ENCODE measurements around the gene DYNC1I1. TPM values are rescaled to one million over a fixed set of nuclear protein-coding genes. Genes with fewer than 3 reads are reported as not detected.

Gene DYNC1I1
- total RNA-seq (2022) (not detected in 2 replicates), Bru-seq, nascent RNA (percentile 11 among the genes with signal in this experiment), BruChase-seq, experiment 1, labeled RNA remaining after a 6-hour chase (percentile 9 among the genes with signal in this experiment), BruChase-seq, experiment 2, labeled RNA remaining after a 2-hour chase (percentile 12 among the genes with signal in this experiment)
- long read RNA-seq, result 0 reads

DNA sequence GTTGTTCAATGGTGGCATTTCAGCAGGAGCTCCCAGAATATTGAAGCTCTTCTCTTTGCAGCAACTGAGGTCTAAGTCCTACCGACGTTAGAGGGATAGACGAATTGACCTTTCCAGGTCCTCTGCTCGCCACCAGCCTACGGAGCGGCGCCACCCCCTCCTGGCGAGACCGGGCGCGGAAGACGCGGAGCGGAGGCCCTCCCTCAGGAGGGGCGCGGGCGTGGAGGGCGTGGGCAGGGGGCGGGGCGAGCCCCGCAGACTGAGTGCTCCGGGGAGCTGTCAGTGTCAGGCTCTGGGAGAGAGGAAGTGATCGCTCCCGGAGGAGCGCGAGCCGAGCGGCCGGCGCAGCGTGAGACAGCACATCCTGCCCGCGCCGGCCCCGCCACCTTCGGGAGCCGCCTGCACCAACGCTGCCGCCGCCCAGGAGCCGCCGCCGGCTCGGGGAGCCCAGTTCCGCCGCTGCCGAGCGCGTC, at the start of gene DYNC1I1:
TSS of gene DYNC1I1 (plus strand) at position 257 of the 473 bp plus-strand sequence. CDS start 32,176 bp downstream, outside the sequence.
- intact Hi-C loops (cut with micrococcal nuclease), result no loop called here
- POLR2A ChIA-PET, result interaction anchor here (0.6 to 1.2 kb wide), 2 partner anchors 37 to 712 kb away, joined by 3 read pairs; no protein-coding TSS in a partner anchor
- Mint-ChIP-seq H3K36me3 (ENCODE audit: insufficient read depth, unreplicated experiment) (no peaks in the 10 kb centered on the region), H3K9me3 (ENCODE audit: unreplicated experiment) (no peaks in the 10 kb centered on the region), H3K27ac (ENCODE audit: low read depth, unreplicated experiment) (no peak within 1 kb of the TSS), H3K4me1 (ENCODE audit: insufficient read depth, unreplicated experiment) (no peaks in the 10 kb centered on the region), H3K27me3 (ENCODE audit: insufficient read depth, unreplicated experiment) (peaks cover 15% of the 10 kb centered on the region), H3K4me3 (ENCODE audit: unreplicated experiment) (peak within 1 kb of the TSS; percentile 77)
- TF ChIP-seq, protein P1, sequence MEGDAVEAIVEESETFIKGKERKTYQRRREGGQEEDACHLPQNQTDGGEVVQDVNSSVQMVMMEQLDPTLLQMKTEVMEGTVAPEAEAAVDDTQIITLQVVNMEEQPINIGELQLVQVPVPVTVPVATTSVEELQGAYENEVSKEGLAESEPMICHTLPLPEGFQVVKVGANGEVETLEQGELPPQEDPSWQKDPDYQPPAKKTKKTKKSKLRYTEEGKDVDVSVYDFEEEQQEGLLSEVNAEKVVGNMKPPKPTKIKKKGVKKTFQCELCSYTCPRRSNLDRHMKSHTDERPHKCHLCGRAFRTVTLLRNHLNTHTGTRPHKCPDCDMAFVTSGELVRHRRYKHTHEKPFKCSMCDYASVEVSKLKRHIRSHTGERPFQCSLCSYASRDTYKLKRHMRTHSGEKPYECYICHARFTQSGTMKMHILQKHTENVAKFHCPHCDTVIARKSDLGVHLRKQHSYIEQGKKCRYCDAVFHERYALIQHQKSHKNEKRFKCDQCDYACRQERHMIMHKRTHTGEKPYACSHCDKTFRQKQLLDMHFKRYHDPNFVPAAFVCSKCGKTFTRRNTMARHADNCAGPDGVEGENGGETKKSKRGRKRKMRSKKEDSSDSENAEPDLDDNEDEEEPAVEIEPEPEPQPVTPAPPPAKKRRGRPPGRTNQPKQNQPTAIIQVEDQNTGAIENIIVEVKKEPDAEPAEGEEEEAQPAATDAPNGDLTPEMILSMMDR (IDR thresholded peaks at IDR 0.05; ENCODE audit: unreplicated experiment), result no peak
- DNase-seq (ENCODE audit: unreplicated experiment), result peak; percentile 66
- no TSS peak for BruUV-seq (replicated peaks)
- CTCF ChIA-PET, result interaction anchor here (0.5 to 2.0 kb wide), 10 partner anchors 8 to 241 kb away, joined by 3 to 7 read pairs (median 3); no protein-coding TSS in a partner anchor

DNA sequence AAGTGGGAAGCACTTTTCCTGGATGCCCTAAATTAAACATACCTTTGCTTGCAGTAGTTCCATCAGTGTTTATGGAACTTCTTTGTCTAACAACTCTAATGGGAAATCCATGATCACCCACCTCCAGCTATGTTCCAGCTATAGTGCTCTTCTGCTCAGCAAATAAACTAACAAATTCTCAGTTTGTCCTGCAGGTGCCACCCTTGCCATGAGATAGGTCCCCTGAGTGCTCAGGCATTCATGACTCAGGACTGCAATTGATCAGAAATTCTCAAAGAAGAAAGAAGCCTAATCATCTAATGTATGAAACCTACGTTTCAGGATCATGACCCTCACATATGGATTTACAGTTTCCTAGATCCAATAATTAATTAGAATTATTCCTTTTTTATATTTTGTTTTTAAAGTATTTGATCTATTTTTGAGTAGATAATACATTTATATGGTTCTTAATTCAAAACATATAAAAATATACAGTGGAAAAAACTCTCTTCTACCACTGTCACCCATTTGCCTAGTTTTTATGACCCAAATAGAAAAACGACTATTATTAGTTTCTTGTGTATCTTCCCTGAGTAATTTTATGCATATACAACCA, 48.7 kb upstream of the DYNC1I1 start:
- Mint-ChIP-seq H3K27ac (ENCODE audit: low read depth, unreplicated experiment) (no peak overlapping the region), H3K9me3 (ENCODE audit: unreplicated experiment) (no peaks in the 10 kb centered on the region), H3K27me3 (ENCODE audit: insufficient read depth, unreplicated experiment) (peaks cover 86% of the 10 kb centered on the region), H3K4me3 (ENCODE audit: unreplicated experiment) (no peak overlapping the region), H3K4me1 (ENCODE audit: insufficient read depth, unreplicated experiment) (no peaks in the 10 kb centered on the region), H3K36me3 (ENCODE audit: insufficient read depth, unreplicated experiment) (no peaks in the 10 kb centered on the region)
- CTCF ChIA-PET, result interaction anchor here (0.6 to 8.1 kb wide), 23 partner anchors 8 to 1133 kb away, joined by 3 to 151 read pairs (median 3); partner anchors contain the start of gene DYNC1I1
- peak; percentile 67 for DNase-seq (ENCODE audit: unreplicated experiment)
- TF ChIP-seq, protein P1 (IDR thresholded peaks at IDR 0.05; ENCODE audit: unreplicated experiment), result peak; percentile 68
- no TSS peak for BruUV-seq (replicated peaks)
- intact Hi-C loops (cut with micrococcal nuclease), result loop anchor here (1.0 to 2.0 kb wide), 4 partner anchors 72 to 193 kb away; no protein-coding TSS in a partner anchor
- POLR2A ChIA-PET, result interaction anchor here (0.6 kb wide), 1 partner anchor 19 kb away, joined by 3 read pairs; no protein-coding TSS in a partner anchor

DNA sequence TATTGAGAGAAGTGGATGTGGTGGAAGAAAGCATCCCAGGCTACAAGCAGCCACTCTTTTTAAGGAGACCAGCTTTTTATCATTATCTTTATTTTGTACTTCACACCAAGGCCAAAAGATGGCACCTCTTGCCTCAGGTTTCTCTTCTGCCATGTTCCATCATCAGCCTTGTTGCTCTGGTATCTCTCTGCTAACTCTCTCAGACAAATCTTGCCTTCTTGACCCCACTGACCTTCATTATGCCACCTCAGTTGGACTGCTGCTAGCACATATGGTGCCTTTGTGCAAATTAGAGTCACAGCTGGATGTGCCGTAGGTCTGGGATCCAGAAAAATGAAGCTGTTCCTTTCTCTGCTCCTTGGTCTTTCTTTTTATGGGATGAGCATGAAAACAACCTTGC, 47.1 kb upstream of the DYNC1I1 start:
- CTCF ChIA-PET, result interaction anchor here (0.6 to 8.1 kb wide), 3 partner anchors 47 to 191 kb away, joined by 3 to 151 read pairs (median 7); no protein-coding TSS in a partner anchor
- no TSS peak for BruUV-seq (replicated peaks)

More for the DNA sequence above, 47.1 kb upstream of the DYNC1I1 start:
- Mint-ChIP-seq H3K4me1 (ENCODE audit: insufficient read depth, unreplicated experiment) (no peaks in the 10 kb centered on the region), H3K27me3 (ENCODE audit: insufficient read depth, unreplicated experiment) (peaks cover 87% of the 10 kb centered on the region), H3K4me3 (ENCODE audit: unreplicated experiment) (no peak overlapping the region), H3K9me3 (ENCODE audit: unreplicated experiment) (no peaks in the 10 kb centered on the region), H3K27ac (ENCODE audit: low read depth, unreplicated experiment) (no peak overlapping the region), H3K36me3 (ENCODE audit: insufficient read depth, unreplicated experiment) (no peaks in the 10 kb centered on the region)
- POLR2A ChIA-PET, result no interaction called here
- intact Hi-C loops (cut with micrococcal nuclease), result no loop called here
- DNase-seq (ENCODE audit: unreplicated experiment), result peak; percentile 21
- TF ChIP-seq, protein P1 (IDR thresholded peaks at IDR 0.05; ENCODE audit: unreplicated experiment), result no peak

All from MCF 10A (cell line).